PC-3 (cell line): ENCODE data around the gene NFYC. TPM values are rescaled to one million over a fixed set of nuclear protein-coding genes. Genes with fewer than 3 reads are reported as not detected.

ENCODE experiments used
- ATAC-seq: fragments of 200-7000 bp; cut with Tn5 transposase; 2 replicates; pipeline ENCODE4 v1.9.1; 2020; ENCODE audit warnings: mild to moderate bottlenecking, moderate library complexity
- BruUV-seq: library from RNA; stranded (reverse); fragments of 400-500 nt; replicated peaks from 2 replicates; lab custom pipeline; 2021; lab: Mats Ljungman, UMichigan
- CTCF ChIA-PET: fragments of 300-600 bp; sonication (Branson Sonifier 250); formaldehyde crosslinking; loops from one replicate; lab custom pipeline; 2022; ENCODE audit warnings: antibody characterized with exemption; lab: Charles Lee
- POLR2A ChIA-PET: fragments of 300-600 bp; sonication (Branson Sonifier 250); formaldehyde crosslinking; loops from one replicate; lab custom pipeline; 2022; ENCODE audit warnings: antibody characterized with exemption; ENCODE audit not compliant: unreplicated experiment; lab: Charles Lee
- DNase-seq: peaks from one replicate; pipeline ENCODE4 v3.0.0-alpha.2; 2015
- H2AFZ ChIP-seq: fragments of 300-600 bp; sonication (generic); 2 replicates; pipeline ENCODE4 v1.6.0; 2016; ENCODE audit warnings: antibody characterized with exemption, low read length
- H3F3A ChIP-seq: fragments of 300-600 bp; sonication (generic); one replicate; pipeline ENCODE4 v1.6.0; 2017; ENCODE audit warnings: antibody characterized with exemption, low read length, control low read depth, mild to moderate bottlenecking; ENCODE audit not compliant: unreplicated experiment
- H3K27ac ChIP-seq: fragments of 300-600 bp; sonication (generic); 2 replicates; pipeline ENCODE4 v1.5.1; 2016; ENCODE audit warnings: mild to moderate bottlenecking, low read length
- H3K27me3 ChIP-seq: fragments of 300-600 bp; sonication (generic); 2 replicates; pipeline ENCODE4 v1.6.1; 2016; ENCODE audit warnings: low read length, mixed read lengths
- H3K36me3 ChIP-seq: fragments of 300-600 bp; sonication (generic); 2 replicates; pipeline ENCODE4 v1.6.1; 2016; ENCODE audit warnings: low read depth, mixed run types, low read length, mixed read lengths
- H3K4me1 ChIP-seq: fragments of 300-600 bp; sonication (generic); 2 replicates; pipeline ENCODE4 v1.5.1; 2016; ENCODE audit warnings: low read length; ENCODE audit not compliant: insufficient read depth
- H3K4me2 ChIP-seq: fragments of 300-600 bp; sonication (generic); 2 replicates; pipeline ENCODE4 v1.6.0; 2016; ENCODE audit warnings: low read length
- H3K4me3 ChIP-seq: fragments of 300-600 bp; sonication (generic); 2 replicates; pipeline ENCODE4 v1.5.1; 2016; ENCODE audit warnings: mild to moderate bottlenecking, low read length, mixed read lengths
- H3K79me2 ChIP-seq: fragments of 300-600 bp; sonication (generic); 2 replicates; pipeline ENCODE4 v1.6.1; 2017; ENCODE audit warnings: low read length, mixed read lengths
- H3K9ac ChIP-seq: fragments of 300-600 bp; sonication (generic); 2 replicates; pipeline ENCODE4 v1.6.0; 2016; ENCODE audit warnings: mild to moderate bottlenecking, low read length
- H3K9me2 ChIP-seq: fragments of 300-600 bp; sonication (generic); replicated peaks from 2 replicates; pipeline ENCODE4 v1.6.1; 2016; ENCODE audit warnings: mixed run types, low read length, mixed read lengths
- H3K9me3 ChIP-seq: fragments of 300-600 bp; sonication (generic); 2 replicates; pipeline ENCODE4 v1.6.1; 2016; ENCODE audit warnings: low read length, mixed read lengths
- H4K20me1 ChIP-seq: fragments of 300-600 bp; sonication (generic); 2 replicates; pipeline ENCODE4 v1.6.1; 2016; ENCODE audit warnings: low read length, mixed read lengths
- EZH2 ChIP-seq: fragments of 300-600 bp; sonication (generic); IDR thresholded peaks from one replicate; pipeline ENCODE4 v1.6.1; 2017; ENCODE audit warnings: antibody characterized with exemption, mild to moderate bottlenecking, low read length; ENCODE audit not compliant: unreplicated experiment
- EZH2phosphoT487 ChIP-seq: fragments of 300-600 bp; sonication (generic); IDR thresholded peaks from 2 replicates; pipeline ENCODE4 v1.6.1; 2018; ENCODE audit warnings: mild to moderate bottlenecking, antibody characterized with exemption, low read length, borderline replicate concordance
- intact Hi-C: fragments of 100-400 bp; cut with micrococcal nuclease; formaldehyde crosslinking; loops from 2 replicates; pipeline ENCODE4 v1.9.0; 2023
- total RNA-seq: library from RNA; depleted of rRNA; stranded (reverse); fragments of >200 nt; gene quantifications from 2 replicates; pipeline ENCODE4 v1.2.3, GENCODE V29; 2014
- TF ChIP-seq, protein P1 (sequence below): fragments of 300-600 bp; sonication (generic); conservative IDR thresholded peaks from 2 replicates; pipeline ENCODE4 v1.5.1; 2017; ENCODE audit warnings: antibody characterized with exemption, low read depth, mild to moderate bottlenecking, low read length

The NFYC gene
- total RNA-seq, 1 experiment from 2014 or later = 52.6 TPM

DNA sequence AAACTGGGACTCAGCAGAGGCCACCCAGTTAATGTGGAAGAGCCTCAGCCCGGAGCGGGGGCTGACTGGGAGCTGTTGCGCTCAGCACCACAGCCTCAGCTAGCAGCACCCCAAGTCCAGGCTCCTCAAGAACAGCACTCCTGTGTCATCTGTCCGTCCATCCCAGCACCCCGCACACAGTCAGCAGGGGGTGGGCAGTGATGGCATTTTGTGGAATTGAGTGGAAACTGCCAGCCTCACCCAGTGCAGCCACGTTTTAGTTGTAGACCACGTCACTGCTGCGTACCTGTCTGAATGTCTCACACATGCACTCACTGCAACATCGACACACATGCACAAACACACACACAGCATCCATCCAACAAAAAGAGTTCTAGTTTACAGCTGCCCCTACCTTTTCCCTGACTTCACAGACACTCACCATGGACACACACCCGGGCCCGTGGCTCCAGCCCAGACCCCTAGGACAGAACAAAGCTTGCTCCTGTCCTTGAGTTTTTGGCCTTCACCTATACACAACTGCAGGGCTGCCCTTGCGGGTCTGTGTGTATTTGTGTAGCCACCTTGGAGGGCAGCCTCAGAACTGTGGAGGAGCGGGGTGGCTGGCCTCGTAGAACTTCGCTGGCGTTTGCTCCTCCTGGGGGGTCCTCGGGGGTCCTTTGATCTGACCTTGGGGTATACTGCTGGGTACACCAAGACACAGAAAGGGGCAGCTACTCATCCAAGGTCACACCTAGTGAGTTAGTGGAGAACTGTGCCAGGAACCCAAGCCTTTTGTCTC is 97.2 kb downstream of the NFYC start:
- no peaks in the 10 kb centered on the region for H3K79me2 ChIP-seq
- no peak overlapping the region for H3K4me2 ChIP-seq
- H3K4me1 ChIP-seq = no peaks in the 10 kb centered on the region
- no TSS peak for BruUV-seq
- no peak for TF ChIP-seq EZH2
- TF ChIP-seq, protein P1, sequence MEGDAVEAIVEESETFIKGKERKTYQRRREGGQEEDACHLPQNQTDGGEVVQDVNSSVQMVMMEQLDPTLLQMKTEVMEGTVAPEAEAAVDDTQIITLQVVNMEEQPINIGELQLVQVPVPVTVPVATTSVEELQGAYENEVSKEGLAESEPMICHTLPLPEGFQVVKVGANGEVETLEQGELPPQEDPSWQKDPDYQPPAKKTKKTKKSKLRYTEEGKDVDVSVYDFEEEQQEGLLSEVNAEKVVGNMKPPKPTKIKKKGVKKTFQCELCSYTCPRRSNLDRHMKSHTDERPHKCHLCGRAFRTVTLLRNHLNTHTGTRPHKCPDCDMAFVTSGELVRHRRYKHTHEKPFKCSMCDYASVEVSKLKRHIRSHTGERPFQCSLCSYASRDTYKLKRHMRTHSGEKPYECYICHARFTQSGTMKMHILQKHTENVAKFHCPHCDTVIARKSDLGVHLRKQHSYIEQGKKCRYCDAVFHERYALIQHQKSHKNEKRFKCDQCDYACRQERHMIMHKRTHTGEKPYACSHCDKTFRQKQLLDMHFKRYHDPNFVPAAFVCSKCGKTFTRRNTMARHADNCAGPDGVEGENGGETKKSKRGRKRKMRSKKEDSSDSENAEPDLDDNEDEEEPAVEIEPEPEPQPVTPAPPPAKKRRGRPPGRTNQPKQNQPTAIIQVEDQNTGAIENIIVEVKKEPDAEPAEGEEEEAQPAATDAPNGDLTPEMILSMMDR = no peak
- no peak for TF ChIP-seq EZH2phosphoT487
- no peak overlapping the region for H3K27ac ChIP-seq
- H3K27me3 ChIP-seq = no peaks in the 10 kb centered on the region
- DNase-seq (no peak), ATAC-seq (no peak)
- no peak overlapping the region for H2AFZ ChIP-seq
- H3K9me2 ChIP-seq = no peaks in the 10 kb centered on the region
- intact Hi-C loops = no loop called here
- ChIA-PET CTCF (no interaction called here), POLR2A (no interaction called here)
- no peak overlapping the region for H3K4me3 ChIP-seq
- H3K9ac ChIP-seq = no peak overlapping the region
- H3K9me3 ChIP-seq = no peaks in the 10 kb centered on the region
- H3K36me3 ChIP-seq = no peaks in the 10 kb centered on the region
- no peaks in the 10 kb centered on the region for H4K20me1 ChIP-seq
- H3F3A ChIP-seq = no peaks in the 10 kb centered on the region

DNA sequence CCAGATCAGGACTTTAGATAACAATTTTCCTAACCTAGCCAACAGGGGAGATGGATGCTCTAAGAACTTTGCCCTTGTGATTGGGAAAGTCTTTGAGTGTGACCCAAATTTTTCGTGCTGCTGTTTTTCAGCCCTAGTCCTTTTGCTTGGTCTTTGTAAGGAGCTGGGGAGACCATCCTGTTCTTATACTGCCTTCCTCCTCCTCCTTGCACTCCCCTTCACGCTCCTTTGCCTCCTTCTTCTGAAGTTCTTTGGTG is 97.8 kb downstream of the NFYC start:
- H3K27ac ChIP-seq = no peak overlapping the region
- no peaks in the 10 kb centered on the region for H4K20me1 ChIP-seq
- no peak overlapping the region for H3K9ac ChIP-seq
- H3K9me2 ChIP-seq = no peaks in the 10 kb centered on the region
- no peaks in the 10 kb centered on the region for H3K4me1 ChIP-seq
- ChIA-PET POLR2A (no interaction called here), CTCF (no interaction called here)
- ATAC-seq = no peak
- DNase-seq = no peak
- H3K79me2 ChIP-seq = no peaks in the 10 kb centered on the region
- H3K27me3 ChIP-seq = no peaks in the 10 kb centered on the region
- no TSS peak for BruUV-seq
- intact Hi-C loops = no loop called here
- TF ChIP-seq EZH2phosphoT487 = no peak
- no peak overlapping the region for H3K4me2 ChIP-seq
- H3F3A ChIP-seq = no peaks in the 10 kb centered on the region
- no peaks in the 10 kb centered on the region for H3K9me3 ChIP-seq
- no peak overlapping the region for H3K4me3 ChIP-seq
- no peaks in the 10 kb centered on the region for H3K36me3 ChIP-seq
- no peak overlapping the region for H2AFZ ChIP-seq

DNA sequence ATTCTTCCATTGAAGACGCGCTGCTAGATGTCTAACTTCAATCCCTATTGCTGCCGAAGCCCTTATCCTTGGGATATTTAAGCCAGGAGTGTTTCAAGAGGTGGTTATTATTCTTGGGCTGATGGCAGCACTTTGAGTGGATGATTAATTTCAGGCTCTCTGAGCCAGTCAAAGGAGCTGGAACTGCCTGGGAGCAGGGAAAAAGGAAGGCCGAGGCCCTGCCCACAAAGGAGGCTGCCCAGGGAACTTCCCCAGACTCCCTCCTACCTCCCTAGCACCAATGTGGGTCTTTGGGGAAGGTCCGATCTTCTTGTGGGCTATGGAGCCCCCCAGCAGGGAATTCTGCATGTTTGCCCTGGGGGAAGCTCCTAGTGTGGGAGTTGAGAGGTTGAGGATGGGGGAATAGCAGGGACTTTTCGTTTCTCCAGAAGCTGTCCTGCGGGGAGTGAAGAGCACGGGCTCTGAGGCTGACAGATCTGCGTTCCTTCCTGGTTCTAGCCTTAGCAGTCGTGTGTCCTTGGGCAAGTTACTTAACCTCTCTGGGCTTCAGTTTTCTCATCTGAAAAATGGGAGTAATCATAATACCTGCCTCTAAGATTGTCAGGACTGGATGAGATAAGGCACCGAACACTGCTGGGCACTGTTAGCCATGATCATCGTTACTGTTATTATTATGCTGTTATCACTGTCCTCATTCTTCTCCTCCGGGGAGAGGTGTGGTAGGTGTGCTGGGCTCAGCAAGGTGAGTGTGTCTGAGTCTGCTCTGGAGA is 98.3 kb downstream of the NFYC start:
- Histone ChIP-seq H3K27me3 (no peaks in the 10 kb centered on the region), H3K4me1 (no peaks in the 10 kb centered on the region), H3K79me2 (no peaks in the 10 kb centered on the region), H3K27ac (no peak overlapping the region), H4K20me1 (no peaks in the 10 kb centered on the region), H3K4me2 (no peak overlapping the region), H3K36me3 (no peaks in the 10 kb centered on the region), H3K9me3 (no peaks in the 10 kb centered on the region), H3K9me2 (no peaks in the 10 kb centered on the region), H3F3A (no peaks in the 10 kb centered on the region), H2AFZ (no peak overlapping the region), H3K9ac (no peak overlapping the region), H3K4me3 (no peak overlapping the region)
- ChIA-PET POLR2A (no interaction called here), CTCF (no interaction called here)
- DNase-seq (no peak), ATAC-seq (no peak)
- TF ChIP-seq EZH2 = no peak
- TF ChIP-seq, protein P1 = no peak
- TF ChIP-seq EZH2phosphoT487 = no peak
- BruUV-seq = no TSS peak
- intact Hi-C loops = no loop called here
